ENCODE data around the gene SNX13.

SNX13 gene

DNA sequence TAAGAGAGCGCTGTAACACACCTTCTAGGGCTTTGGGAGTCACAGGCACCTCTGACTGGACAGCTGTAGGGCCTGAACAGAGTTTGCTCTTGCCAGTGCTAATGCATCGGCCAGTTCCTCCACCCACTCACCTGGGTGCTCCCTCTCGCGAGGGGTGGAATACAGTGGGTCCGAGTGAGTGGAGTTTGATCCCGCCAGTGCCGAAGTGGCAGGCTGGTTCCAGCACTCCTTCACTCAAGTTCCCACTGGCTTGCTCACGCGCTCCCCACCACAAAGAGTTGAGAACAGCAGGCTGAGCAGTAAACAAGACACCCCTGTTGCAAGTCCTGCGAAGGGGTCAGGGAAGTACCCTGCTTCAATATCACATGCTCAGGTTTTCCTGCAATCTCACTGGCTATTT lies 91.8 kb downstream of the SNX13 start:
- DNase-seq (ENCODE audit: low read depth) = no peak
- TF ChIP-seq POLR2A (IDR thresholded peaks at IDR 0.05; ENCODE audit: extremely low read depth, insufficient read length) = no peak
- H3K4me3 ChIP-seq (ENCODE audit: low read depth, low read length) = no peak overlapping the region

DNA sequence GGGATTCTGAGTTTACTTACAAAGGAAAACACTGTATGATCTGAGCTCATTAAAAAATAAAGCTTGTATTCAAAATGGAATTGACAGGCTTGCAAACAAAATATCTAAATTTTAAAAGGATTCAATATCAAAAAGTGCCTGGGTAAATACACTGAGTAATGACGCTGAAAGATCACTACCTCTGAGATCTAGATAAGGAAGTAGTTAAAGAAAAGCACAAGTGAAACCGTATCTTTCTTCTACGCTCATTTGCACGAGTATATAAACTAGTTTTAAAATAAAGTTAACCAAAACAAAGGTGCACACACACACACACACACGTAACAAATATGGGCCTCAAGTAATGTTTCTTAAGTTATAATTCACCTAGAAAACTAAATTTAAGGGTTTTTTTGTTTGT lies 93.4 kb downstream of the SNX13 start:
- DNase-seq (ENCODE audit: low read depth) = no peak
- no peak for TF ChIP-seq MYC (IDR thresholded peaks at IDR 0.05; ENCODE audit: low read depth, low read length)
- no peak for TF ChIP-seq POLR2A (IDR thresholded peaks at IDR 0.05; ENCODE audit: extremely low read depth, insufficient read length)
- TF ChIP-seq, protein P1, sequence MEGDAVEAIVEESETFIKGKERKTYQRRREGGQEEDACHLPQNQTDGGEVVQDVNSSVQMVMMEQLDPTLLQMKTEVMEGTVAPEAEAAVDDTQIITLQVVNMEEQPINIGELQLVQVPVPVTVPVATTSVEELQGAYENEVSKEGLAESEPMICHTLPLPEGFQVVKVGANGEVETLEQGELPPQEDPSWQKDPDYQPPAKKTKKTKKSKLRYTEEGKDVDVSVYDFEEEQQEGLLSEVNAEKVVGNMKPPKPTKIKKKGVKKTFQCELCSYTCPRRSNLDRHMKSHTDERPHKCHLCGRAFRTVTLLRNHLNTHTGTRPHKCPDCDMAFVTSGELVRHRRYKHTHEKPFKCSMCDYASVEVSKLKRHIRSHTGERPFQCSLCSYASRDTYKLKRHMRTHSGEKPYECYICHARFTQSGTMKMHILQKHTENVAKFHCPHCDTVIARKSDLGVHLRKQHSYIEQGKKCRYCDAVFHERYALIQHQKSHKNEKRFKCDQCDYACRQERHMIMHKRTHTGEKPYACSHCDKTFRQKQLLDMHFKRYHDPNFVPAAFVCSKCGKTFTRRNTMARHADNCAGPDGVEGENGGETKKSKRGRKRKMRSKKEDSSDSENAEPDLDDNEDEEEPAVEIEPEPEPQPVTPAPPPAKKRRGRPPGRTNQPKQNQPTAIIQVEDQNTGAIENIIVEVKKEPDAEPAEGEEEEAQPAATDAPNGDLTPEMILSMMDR (IDR thresholded peaks at IDR 0.05; ENCODE audit: low read depth, low read length) = no peak
- TF ChIP-seq, protein P2, sequence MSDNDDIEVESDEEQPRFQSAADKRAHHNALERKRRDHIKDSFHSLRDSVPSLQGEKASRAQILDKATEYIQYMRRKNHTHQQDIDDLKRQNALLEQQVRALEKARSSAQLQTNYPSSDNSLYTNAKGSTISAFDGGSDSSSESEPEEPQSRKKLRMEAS (IDR thresholded peaks at IDR 0.05; ENCODE audit: low read depth, low read length) = no peak

DNA sequence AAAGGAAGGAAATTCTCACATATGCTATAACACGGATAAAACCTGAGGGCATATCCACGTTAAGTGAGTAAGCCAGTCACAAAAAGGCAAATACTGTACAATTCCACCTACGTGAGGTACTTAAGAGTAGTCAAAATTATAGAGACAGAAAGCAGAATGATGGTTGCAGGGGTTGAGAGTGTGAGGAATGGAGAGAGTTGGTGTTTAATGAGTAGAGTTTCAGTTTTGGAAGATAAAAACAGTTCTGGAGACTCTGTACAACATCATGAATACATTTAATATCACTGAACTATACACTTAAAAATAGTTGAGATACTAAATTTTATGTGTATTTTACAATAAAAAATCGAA lies 95.1 kb downstream of the SNX13 start:
- no peak overlapping the region for H3K4me3 ChIP-seq (ENCODE audit: low read depth, low read length)
- DNase-seq (ENCODE audit: low read depth) = no peak
- TF ChIP-seq, protein P2 (IDR thresholded peaks at IDR 0.05; ENCODE audit: low read depth, low read length) = no peak
- TF ChIP-seq POLR2A (IDR thresholded peaks at IDR 0.05; ENCODE audit: extremely low read depth, insufficient read length) (no peak), MYC (IDR thresholded peaks at IDR 0.05; ENCODE audit: low read depth, low read length) (no peak)
- TF ChIP-seq, protein P1 (IDR thresholded peaks at IDR 0.05; ENCODE audit: low read depth, low read length) = no peak

More for the DNA sequence above, 93.4 kb downstream of the SNX13 start:
- no peak overlapping the region for H3K4me3 ChIP-seq (ENCODE audit: low read depth, low read length)

DNA sequence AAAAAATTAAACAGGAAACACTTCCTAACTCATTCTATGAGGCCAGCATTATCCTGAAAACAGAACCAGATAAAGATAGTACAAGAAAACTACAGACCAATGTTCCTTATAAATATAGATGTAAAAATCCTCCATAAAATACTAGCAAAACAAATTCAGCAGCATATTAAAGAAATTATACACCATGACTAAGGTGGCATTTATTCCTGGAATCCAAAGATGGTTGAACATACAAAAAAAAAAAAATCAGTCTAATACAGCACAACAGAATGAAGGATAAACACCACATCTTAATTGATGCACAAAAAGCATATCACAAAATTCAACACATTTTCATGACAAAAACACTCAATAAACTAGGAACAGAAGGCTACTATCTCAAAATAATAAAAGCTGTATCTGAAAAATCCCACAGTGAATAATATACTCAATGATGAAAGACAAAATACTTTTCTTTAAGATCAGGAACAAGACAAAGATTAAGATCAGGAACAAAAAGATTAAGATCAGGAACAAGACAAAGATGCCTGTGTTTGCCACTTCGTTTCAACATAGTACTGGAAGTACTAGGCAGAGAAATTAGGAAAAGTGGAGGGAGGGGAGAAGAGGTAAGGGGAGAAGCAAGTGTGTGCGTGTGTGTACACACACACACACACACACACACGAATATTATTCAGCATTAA lies 95.6 kb downstream of the SNX13 start:
- no peak overlapping the region for H3K4me3 ChIP-seq (ENCODE audit: low read depth, low read length)
- TF ChIP-seq, protein P2 (IDR thresholded peaks at IDR 0.05; ENCODE audit: low read depth, low read length) = no peak
- TF ChIP-seq MYC (IDR thresholded peaks at IDR 0.05; ENCODE audit: low read depth, low read length) (no peak), POLR2A (IDR thresholded peaks at IDR 0.05; ENCODE audit: extremely low read depth, insufficient read length) (no peak)
- TF ChIP-seq, protein P1 (IDR thresholded peaks at IDR 0.05; ENCODE audit: low read depth, low read length) = no peak
- no peak for DNase-seq (ENCODE audit: low read depth)

DNA sequence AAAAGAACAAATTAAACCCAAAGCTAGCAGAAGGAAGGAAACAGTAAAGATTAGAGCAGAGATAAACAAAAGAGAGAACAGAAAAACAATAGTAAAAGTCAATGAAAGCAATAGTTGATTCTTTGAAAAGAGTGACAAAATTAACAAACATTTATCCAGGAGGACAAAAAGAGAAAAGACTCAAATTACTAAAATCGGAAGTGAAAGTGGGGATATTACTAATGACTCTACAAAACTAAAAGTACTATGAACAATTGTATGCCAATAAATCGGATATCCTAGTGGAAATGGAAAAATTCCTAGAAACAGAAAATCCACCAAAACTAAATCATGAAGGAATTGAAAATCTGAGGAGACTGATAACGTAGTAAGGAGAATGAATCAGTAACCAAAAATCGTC lies 96.3 kb downstream of the SNX13 start:
- TF ChIP-seq MYC (IDR thresholded peaks at IDR 0.05; ENCODE audit: low read depth, low read length) (no peak), POLR2A (IDR thresholded peaks at IDR 0.05; ENCODE audit: extremely low read depth, insufficient read length) (no peak)
- TF ChIP-seq, protein P2 (IDR thresholded peaks at IDR 0.05; ENCODE audit: low read depth, low read length) = no peak
- TF ChIP-seq, protein P1 (IDR thresholded peaks at IDR 0.05; ENCODE audit: low read depth, low read length) = no peak
- DNase-seq (ENCODE audit: low read depth) = no peak
- H3K4me3 ChIP-seq (ENCODE audit: low read depth, low read length) = no peak overlapping the region

DNA sequence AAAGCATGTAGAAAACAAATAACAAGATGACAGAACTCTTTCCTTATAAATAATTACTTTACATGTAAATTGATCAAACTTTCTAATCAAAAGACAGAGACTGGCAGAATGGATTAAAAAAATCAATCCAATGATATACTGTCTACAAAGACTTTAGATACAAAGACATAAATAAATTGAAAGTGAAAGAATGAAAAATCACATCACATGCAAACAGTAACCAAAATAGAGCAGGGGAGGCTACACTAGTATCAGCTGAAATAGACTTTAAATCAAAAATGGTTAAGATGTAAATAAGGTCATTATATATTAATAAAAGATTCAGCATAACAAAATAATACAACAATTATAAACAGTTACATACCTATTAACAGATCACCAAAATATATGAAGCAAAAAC lies 97.3 kb downstream of the SNX13 start:
- TF ChIP-seq, protein P1 (IDR thresholded peaks at IDR 0.05; ENCODE audit: low read depth, low read length) = no peak
- TF ChIP-seq, protein P2 (IDR thresholded peaks at IDR 0.05; ENCODE audit: low read depth, low read length) = no peak
- DNase-seq (ENCODE audit: low read depth) = no peak
- no peak overlapping the region for H3K4me3 ChIP-seq (ENCODE audit: low read depth, low read length)
